MCF 10A (cell line): ENCODE measurements around the gene NPFF. TPM values are rescaled to one million over a fixed set of nuclear protein-coding genes. Genes with fewer than 3 reads are reported as not detected.

Source experiments
- BruUV-seq: library from RNA; stranded (reverse); fragments of 400-500 nt; replicated peaks from 2 replicates; lab custom pipeline; 2021; lab: Mats Ljungman, UMichigan
- CTCF ChIA-PET: fragments of 300-600 bp; sonication (Branson Sonifier 250); formaldehyde crosslinking; extraction: SDS; loops from one replicate; lab custom pipeline; 2021; ENCODE audit warnings: antibody characterized with exemption, inconsistent platforms; lab: Yijun Ruan, JAX
- POLR2A ChIA-PET: fragments of 300-600, 350-650 bp; sonication (Branson Sonifier 250); formaldehyde crosslinking; extraction: SDS; loops from one replicate; lab custom pipeline; 2020; ENCODE audit warnings: antibody characterized with exemption, inconsistent platforms; lab: Yijun Ruan, JAX
- DNase-seq: peaks from one replicate; pipeline ENCODE4 v3.0.0-alpha.2; 2018; ENCODE audit not compliant: unreplicated experiment
- H3K27ac Mint-ChIP-seq: one replicate; pipeline ENCODE4 v1.8.0; 2022; ENCODE audit warnings: mild to moderate bottlenecking, low read depth, mixed read lengths; ENCODE audit not compliant: unreplicated experiment
- H3K27me3 Mint-ChIP-seq: one replicate; pipeline ENCODE4 v1.8.0; 2022; ENCODE audit warnings: mixed read lengths; ENCODE audit not compliant: insufficient read depth, unreplicated experiment
- H3K36me3 Mint-ChIP-seq: one replicate; pipeline ENCODE4 v1.8.0; 2022; ENCODE audit warnings: mild to moderate bottlenecking, moderate library complexity, mixed read lengths; ENCODE audit not compliant: insufficient read depth, unreplicated experiment
- H3K4me1 Mint-ChIP-seq: one replicate; pipeline ENCODE4 v1.8.0; 2022; ENCODE audit warnings: mixed read lengths; ENCODE audit not compliant: insufficient read depth, unreplicated experiment
- H3K4me3 Mint-ChIP-seq: one replicate; pipeline ENCODE4 v1.8.0; 2022; ENCODE audit warnings: mild to moderate bottlenecking, moderate library complexity, mixed read lengths; ENCODE audit not compliant: unreplicated experiment
- H3K9me3 Mint-ChIP-seq: one replicate; pipeline ENCODE4 v1.8.0; 2022; ENCODE audit warnings: mixed read lengths; ENCODE audit not compliant: unreplicated experiment
- intact Hi-C: fragments of 100-400 bp; cut with micrococcal nuclease; formaldehyde crosslinking; loops from 2 replicates; pipeline ENCODE4 v1.14.1; 2022
- total RNA-seq: library from RNA; stranded (reverse); gene quantifications from 2 replicates; pipeline ENCODE4 v1.2.3, GENCODE V29; 2022
- TF ChIP-seq, protein P1 (sequence below): fragments of 200-600 bp; IDR thresholded peaks from one replicate; pipeline ENCODE4 v1.8.0; 2022; ENCODE audit warnings: antibody characterized with exemption, mild to moderate bottlenecking; ENCODE audit not compliant: unreplicated experiment

Gene NPFF
- total RNA-seq, 1 experiment from 2014 or later: not detected

DNA sequence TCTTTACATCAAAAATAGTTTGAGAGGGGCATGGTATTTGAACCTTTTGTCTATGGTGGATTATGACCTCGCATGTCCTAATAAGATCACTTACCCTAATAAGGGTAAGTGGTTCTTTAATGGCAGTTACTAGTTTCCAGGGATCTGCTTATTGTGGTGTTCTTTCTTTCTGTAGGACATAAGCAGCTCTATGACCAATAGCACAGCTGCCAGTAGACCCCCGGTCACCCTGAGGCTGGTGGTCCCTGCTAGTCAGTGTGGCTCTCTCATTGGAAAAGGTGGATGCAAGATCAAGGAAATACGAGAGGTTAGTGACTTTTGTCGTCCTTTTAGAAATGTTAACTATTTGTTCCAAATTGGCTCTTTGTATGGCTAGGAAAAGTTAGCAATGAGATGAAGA is 48.2 kb downstream of the NPFF start:
- ChIA-PET POLR2A (interaction anchor here (0.9 to 1.1 kb wide), 4 partner anchors 9 to 19 kb away, joined by 3 to 4 read pairs (median 3); partner anchors contain the start of gene PRR13), CTCF (interaction anchor here (0.9 to 1.1 kb wide), 2 partner anchors 14 to 107 kb away, joined by 3 to 4 read pairs; no protein-coding TSS in a partner anchor)
- TF ChIP-seq, protein P1, sequence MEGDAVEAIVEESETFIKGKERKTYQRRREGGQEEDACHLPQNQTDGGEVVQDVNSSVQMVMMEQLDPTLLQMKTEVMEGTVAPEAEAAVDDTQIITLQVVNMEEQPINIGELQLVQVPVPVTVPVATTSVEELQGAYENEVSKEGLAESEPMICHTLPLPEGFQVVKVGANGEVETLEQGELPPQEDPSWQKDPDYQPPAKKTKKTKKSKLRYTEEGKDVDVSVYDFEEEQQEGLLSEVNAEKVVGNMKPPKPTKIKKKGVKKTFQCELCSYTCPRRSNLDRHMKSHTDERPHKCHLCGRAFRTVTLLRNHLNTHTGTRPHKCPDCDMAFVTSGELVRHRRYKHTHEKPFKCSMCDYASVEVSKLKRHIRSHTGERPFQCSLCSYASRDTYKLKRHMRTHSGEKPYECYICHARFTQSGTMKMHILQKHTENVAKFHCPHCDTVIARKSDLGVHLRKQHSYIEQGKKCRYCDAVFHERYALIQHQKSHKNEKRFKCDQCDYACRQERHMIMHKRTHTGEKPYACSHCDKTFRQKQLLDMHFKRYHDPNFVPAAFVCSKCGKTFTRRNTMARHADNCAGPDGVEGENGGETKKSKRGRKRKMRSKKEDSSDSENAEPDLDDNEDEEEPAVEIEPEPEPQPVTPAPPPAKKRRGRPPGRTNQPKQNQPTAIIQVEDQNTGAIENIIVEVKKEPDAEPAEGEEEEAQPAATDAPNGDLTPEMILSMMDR: no peak
- DNase-seq: no peak
- Mint-ChIP-seq H3K27me3 (no peaks in the 10 kb centered on the region), H3K4me1 (peaks cover 31% of the 10 kb centered on the region), H3K36me3 (peaks cover 100% of the 10 kb centered on the region), H3K9me3 (no peaks in the 10 kb centered on the region), H3K27ac (no peak overlapping the region), H3K4me3 (no peak overlapping the region)
- BruUV-seq: no TSS peak
- intact Hi-C loops: no loop called here

Other genes starting within 250 kb of the NPFF start
- gene ESPL1, start 239.2 kb downstream of the NPFF start, total RNA-seq: 9.8 and 12.1 TPM in 2 replicates
- gene PFDN5, start 211.9 kb downstream of the NPFF start, total RNA-seq: 205 and 229 TPM in 2 replicates
- gene MYG1, start 207.8 kb downstream of the NPFF start, total RNA-seq: 79.8 and 80.9 TPM in 2 replicates
- 52.7 and 60.5 TPM in 2 replicates for gene AAAS, start 185.9 kb downstream of the NPFF start, total RNA-seq
- gene SP7, start 171.1 kb downstream of the NPFF start, total RNA-seq: not detected in 2 replicates
- gene SP1, start 127.3 kb downstream of the NPFF start, total RNA-seq: 72.9 and 76.6 TPM in 2 replicates
- gene AMHR2, start 83.6 kb downstream of the NPFF start, total RNA-seq: not detected in 2 replicates
- gene PRR13, start 65.8 kb downstream of the NPFF start, total RNA-seq: 147 and 173 TPM in 2 replicates
- 994 and 1,037 TPM in 2 replicates for gene PCBP2, start 55.4 kb downstream of the NPFF start, total RNA-seq
- 4.6 and 5.9 TPM in 2 replicates for gene MAP3K12, start 8.0 kb downstream of the NPFF start, total RNA-seq
- gene TARBP2, start 6.2 kb downstream of the NPFF start, total RNA-seq: 26.4 and 27.8 TPM in 2 replicates
- 39.6 and 40.8 TPM in 2 replicates for gene ATF7, start 118.9 kb upstream of the NPFF start, total RNA-seq
- 328 and 381 TPM in 2 replicates for gene ATP5MC2, start 168.6 kb upstream of the NPFF start, total RNA-seq
- 49.4 and 74.6 TPM in 2 replicates for gene CALCOCO1, start 220.0 kb upstream of the NPFF start, total RNA-seq
- gene CISTR, start 244.5 kb upstream of the NPFF start, total RNA-seq: not detected in 2 replicates